Stimulated activated naive B cell treated with anti-CD40 and anti-IgM and Interleukin-4, amounts not matched to agents 10 μg/mL and 1 μg/mL and 100 μg/mL, for 72 hours (primary cell): ENCODE data around the gene TBX10.
A peak's percentile ranks its signal among the peaks of the same experiment; 100 is the strongest.

Source experiments
- ATAC-seq, 2 donors: fragments of 150-1000 bp; cut with Tn5 transposase; replicated peaks; 2 replicates each; pipeline ENCODE4 v1.10.0; 2021; ENCODE audit warnings: moderate library complexity in 1 of 2
- DNase-seq: peaks from one replicate; pipeline ENCODE4 v3.0.0; 2021
- H3K27ac Mint-ChIP-seq: one replicate; pipeline ENCODE4 v1.8.0; 2022; ENCODE audit warnings: mild to moderate bottlenecking, mixed read lengths
- H3K27me3 Mint-ChIP-seq, 2 donors: one replicate each; pipeline ENCODE4 v1.8.0; 2022; ENCODE audit warnings: mixed read lengths in 2 of 2
- H3K36me3 Mint-ChIP-seq, 2 donors: one replicate each; pipeline ENCODE4 v1.8.0; 2022; ENCODE audit warnings: mixed read lengths in 2 of 2, mild to moderate bottlenecking in 1 of 2
- H3K4me1 Mint-ChIP-seq, 2 donors: one replicate each; pipeline ENCODE4 v1.8.0; 2022; ENCODE audit warnings: mixed read lengths in 2 of 2, mild to moderate bottlenecking in 1 of 2
- H3K4me3 Mint-ChIP-seq, 2 donors: one replicate each; pipeline ENCODE4 v1.8.0; 2022; ENCODE audit warnings: mild to moderate bottlenecking in 2 of 2, mixed read lengths in 2 of 2, moderate library complexity in 1 of 2
- H3K9me3 Mint-ChIP-seq, 2 donors: one replicate each; pipeline ENCODE4 v1.8.0; 2022; ENCODE audit warnings: mixed read lengths in 2 of 2, mild to moderate bottlenecking in 1 of 2

Gene TBX10

DNA sequence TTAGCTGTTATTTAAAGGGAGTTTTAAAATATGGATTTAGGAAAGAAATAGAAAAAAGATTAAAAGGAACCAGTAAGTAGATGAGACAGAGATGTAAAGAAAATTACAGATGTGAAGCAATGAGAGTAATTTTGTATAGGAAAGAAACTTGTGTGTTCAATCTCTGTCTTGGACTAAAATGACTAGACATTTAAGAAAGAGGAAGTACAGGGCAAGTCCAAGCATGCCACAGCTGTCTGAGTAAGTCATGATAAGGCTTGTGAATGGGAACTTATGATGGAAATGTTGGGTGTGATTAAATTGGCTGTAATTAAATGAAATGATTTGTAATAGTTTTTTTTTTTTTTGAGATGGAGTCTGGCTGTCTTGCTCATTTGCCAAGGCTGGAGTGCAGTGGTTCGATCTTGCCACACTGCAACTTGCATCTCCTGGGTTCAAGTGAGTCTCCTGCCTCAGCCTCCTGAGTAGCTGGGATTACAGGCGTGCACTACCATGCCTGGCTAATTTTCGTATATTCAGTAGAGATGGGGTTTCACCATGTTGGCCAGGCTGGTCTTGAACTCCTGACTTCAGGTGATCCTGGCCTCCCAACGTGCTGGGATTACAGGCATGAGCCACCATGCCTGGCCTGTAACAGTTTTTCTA, 16.8 kb upstream of the TBX10 start:
- peaks cover 2 to 4% of the 10 kb centered on the region in 2 donors for H3K36me3 Mint-ChIP-seq
- no peaks in the 10 kb centered on the region for H3K27me3 Mint-ChIP-seq
- ATAC-seq, result peak; percentile 62 to 73
- H3K27ac Mint-ChIP-seq, result no peak overlapping the region
- peaks cover 9 to 10% of the 10 kb centered on the region in 2 donors for H3K4me1 Mint-ChIP-seq
- no peak for DNase-seq
- H3K4me3 Mint-ChIP-seq, result no peak overlapping the region
- H3K9me3 Mint-ChIP-seq, result peaks cover 0 to 2% of the 10 kb centered on the region in 2 donors

- no peak for ATAC-seq
Observed at GRCh38 chr11:67654225-67654624, 14.7 kb upstream of the TBX10 start.

DNA sequence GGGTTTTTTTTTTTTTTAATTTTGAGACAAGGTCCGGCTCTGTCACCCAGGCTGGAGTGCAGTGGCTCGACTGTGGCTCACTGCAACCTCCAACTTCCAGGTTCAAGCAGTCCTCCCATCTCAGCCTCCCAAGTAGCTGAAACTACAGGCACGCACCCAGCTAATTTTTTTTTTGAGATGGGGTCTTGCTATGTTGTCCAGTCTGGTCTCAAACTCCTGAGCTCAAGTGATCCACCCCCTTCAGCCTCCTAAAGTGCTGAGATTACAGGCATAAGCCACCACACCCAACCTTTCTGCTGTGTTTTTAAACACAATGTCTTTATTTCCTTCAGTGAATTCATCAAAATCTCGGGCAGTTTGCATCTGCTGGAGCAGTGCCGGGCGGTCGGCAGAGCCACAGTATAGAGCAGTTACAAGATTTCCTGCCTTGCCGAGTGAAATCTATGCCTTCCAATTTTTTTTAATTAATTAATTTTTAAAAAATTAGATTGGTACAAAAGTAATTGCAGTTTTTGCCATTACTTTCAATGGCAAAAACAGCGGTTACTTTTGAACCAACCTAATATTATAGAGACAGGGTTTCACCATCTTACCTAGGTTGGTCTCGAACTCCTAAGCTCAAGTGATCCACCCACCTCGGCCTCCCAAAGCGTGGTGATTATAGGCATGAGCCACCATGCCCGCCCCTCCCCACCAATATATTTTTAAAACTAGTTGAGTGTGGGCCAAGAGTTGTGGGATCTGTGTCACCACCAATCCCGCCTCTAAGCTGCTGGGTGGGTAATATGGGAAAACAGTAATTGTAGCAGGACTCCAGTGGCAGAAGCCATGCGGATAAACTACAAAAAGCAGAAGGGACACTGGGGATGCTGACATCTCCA, 13.6 kb upstream of the TBX10 start:
- ATAC-seq, result no peak
- Mint-ChIP-seq H3K36me3 (peaks cover 2 to 8% of the 10 kb centered on the region in 2 donors), H3K27me3 (no peaks in the 10 kb centered on the region), H3K4me1 (peaks cover 24 to 30% of the 10 kb centered on the region in 2 donors), H3K9me3 (peaks cover 0 to 2% of the 10 kb centered on the region in 2 donors), H3K4me3 (no peak overlapping the region), H3K27ac (no peak overlapping the region)
- no peak for DNase-seq

More at GRCh38 chr11:67654225-67654624, 14.7 kb upstream of the TBX10 start:
- DNase-seq, result no peak
- Mint-ChIP-seq H3K4me3 (no peak overlapping the region), H3K36me3 (peaks cover 2 to 8% of the 10 kb centered on the region in 2 donors), H3K9me3 (peaks cover 0 to 2% of the 10 kb centered on the region in 2 donors), H3K4me1 (peaks cover 22 to 28% of the 10 kb centered on the region in 2 donors), H3K27me3 (no peaks in the 10 kb centered on the region), H3K27ac (no peak overlapping the region)

DNA sequence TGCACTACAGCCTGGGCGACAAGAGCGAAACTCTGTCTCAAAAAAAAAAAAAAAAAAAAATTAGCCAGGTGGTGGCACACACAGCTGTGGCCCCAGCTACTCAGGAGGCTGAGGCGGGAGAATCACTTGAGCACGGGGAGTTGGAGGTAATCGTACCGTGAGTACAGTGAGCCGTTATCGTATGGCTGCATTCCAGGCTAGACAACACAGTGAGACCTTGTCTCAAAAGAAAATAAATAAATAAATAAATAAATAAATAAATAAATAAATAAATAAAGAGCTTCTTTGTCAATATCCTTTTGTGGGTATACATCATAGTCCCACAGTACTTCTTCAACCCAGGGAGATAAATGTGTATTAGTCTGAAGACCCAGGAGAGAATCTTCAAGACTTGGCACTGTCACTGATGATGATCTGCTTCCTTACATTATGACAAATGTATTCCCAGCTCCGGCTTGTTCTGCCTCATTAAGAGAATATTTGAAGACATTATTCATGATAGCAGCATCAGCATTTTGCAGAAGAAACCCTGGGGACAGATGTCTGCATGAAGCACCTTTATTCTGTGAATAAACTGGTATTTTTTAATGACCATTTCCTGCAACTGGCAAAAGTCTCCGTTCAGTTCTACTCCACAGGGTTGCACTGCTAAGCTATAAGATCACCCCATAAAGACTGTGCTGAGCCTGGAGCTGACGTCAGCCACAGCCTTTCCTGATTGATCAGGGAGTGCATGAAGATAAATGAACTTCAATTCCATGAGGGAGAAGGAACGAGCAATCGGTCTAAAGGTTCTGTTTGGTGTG, 12.6 kb upstream of the TBX10 start:
- Mint-ChIP-seq H3K27me3 (no peaks in the 10 kb centered on the region), H3K36me3 (peaks cover 2 to 8% of the 10 kb centered on the region in 2 donors), H3K9me3 (peaks cover 0 to 2% of the 10 kb centered on the region in 2 donors), H3K4me3 (no peak overlapping the region), H3K27ac (no peak overlapping the region), H3K4me1 (peaks cover 30 to 41% of the 10 kb centered on the region in 2 donors)
- ATAC-seq (no peak), DNase-seq (no peak)

- no peak for DNase-seq
- H3K4me1 Mint-ChIP-seq, result peaks cover 47 to 64% of the 10 kb centered on the region in 2 donors
- ATAC-seq, result no peak
Observed at GRCh38 chr11:67649634-67650510, 10.3 kb upstream of the TBX10 start.

DNA sequence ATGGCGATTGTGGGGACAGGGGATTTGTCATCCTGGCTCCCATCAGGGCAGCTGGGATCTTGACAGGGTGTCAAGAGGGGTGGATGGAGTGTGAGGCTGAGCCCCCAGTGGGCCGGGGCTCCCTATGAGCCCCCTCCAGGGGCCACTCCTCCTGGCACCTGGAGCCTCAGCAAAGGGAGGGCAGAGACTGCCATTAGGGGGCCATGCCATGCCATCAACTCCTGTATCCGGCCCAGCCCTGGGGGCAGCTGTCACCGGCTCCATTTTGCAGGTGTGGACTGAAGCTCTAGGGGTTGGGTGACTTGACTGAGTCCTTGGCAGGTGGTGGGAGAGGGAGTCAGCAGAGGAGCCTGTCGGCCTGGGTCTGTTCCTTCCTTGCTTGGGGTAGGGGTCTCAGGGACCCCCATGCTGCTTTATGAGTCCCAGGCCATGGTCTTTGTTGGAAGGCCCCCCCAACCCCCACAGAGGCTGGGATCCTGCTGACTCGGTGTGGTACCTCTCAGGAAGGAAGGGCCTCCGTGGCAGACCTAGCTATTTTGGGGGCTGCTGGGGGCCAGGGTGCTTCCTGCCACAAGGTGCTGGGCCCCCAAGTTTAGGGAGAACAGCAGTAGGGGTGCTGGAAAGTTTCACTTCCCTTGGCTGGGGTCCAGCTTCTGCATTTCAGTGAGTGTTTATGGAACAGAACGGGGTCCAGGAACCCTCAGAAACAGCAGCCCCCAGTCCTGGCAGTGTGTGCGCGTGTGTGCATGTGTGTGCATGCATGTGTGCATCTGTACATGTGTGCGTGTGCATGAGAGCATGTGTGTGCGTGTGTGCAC, 9.4 kb upstream of the TBX10 start:
- Mint-ChIP-seq H3K4me1 (peaks cover 51 to 68% of the 10 kb centered on the region in 2 donors), H3K27me3 (no peaks in the 10 kb centered on the region), H3K36me3 (peaks cover 0 to 3% of the 10 kb centered on the region in 2 donors), H3K9me3 (no peaks in the 10 kb centered on the region), H3K4me3 (peak overlapping the region; percentile 25 to 64), H3K27ac (peak overlapping the region; percentile 80)
- DNase-seq (no peak), ATAC-seq (peak; percentile 13 to 17)

More at GRCh38 chr11:67649634-67650510, 10.3 kb upstream of the TBX10 start:
- Mint-ChIP-seq H3K9me3 (no peaks in the 10 kb centered on the region), H3K36me3 (peaks cover 0 to 3% of the 10 kb centered on the region in 2 donors), H3K4me3 (peak overlapping the region; percentile 79 to 88), H3K27me3 (no peaks in the 10 kb centered on the region), H3K27ac (peak overlapping the region; percentile 94)

- peak; percentile 88 to 90 for ATAC-seq
- Mint-ChIP-seq H3K4me3 (no peak overlapping the region), H3K27ac (peak overlapping the region; percentile 80), H3K4me1 (peaks cover 51 to 68% of the 10 kb centered on the region in 2 donors), H3K27me3 (no peaks in the 10 kb centered on the region), H3K9me3 (no peaks in the 10 kb centered on the region), H3K36me3 (peaks cover 0 to 3% of the 10 kb centered on the region in 2 donors)
- DNase-seq, result peak; percentile 68
Observed at GRCh38 chr11:67648140-67648795, 8.7 kb upstream of the TBX10 start.

- Mint-ChIP-seq H3K4me3 (peak overlapping the region in 1 of 2 donors; percentile 51), H3K4me1 (peaks cover 51 to 68% of the 10 kb centered on the region in 2 donors)
Observed at GRCh38 chr11:67647471-67647870, 7.9 kb upstream of the TBX10 start.

DNA sequence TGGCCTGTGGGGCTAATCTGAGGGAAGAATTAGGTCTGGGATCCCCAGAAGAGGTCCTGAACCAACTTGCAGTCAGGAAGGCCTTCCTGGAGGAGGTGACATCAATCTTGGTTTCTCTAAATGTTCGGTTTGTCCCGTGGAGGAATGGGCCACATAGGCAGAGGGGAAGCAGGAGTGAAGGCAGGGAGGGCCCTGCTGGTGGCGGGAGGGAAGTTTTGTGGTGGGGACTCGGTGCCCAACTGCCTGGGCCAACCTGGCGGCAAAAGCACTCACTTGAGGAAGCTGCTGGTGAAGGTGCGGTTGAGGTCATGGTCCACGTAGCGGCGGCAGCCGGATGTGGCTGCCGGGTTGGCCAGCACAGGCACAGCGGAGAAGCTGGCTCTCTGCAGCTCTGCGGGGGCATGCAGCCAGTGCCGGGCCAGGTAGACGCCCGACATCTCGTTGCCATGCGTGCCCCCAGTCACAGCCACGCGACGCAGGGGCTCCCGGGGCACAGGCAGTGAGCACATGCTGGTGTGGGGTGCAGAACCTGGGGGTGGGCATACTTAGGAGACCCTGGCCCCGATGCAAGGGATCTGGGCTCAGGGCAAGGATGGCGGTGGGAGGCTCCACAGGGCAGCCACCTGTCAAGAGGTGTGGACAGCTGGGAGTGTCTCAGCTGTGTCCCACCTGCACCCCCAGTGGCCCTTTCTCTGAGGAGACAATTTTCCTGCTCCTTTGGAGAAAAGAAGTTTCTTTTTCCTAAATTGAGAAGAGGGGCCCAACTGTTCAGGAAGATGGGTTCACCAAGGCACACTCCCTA, 7.2 kb upstream of the TBX10 start:
- peak overlapping the region; percentile 57 to 59 for H3K4me3 Mint-ChIP-seq
- H3K4me1 Mint-ChIP-seq, result peaks cover 53 to 68% of the 10 kb centered on the region in 2 donors
- H3K9me3 Mint-ChIP-seq, result no peaks in the 10 kb centered on the region
- H3K27me3 Mint-ChIP-seq, result no peaks in the 10 kb centered on the region
- peak overlapping the region; percentile 70 for H3K27ac Mint-ChIP-seq
- H3K36me3 Mint-ChIP-seq, result peaks cover 0 to 3% of the 10 kb centered on the region in 2 donors
- peak; percentile 61 for DNase-seq
- ATAC-seq, result peak; percentile 50 to 63

More at GRCh38 chr11:67647471-67647870, 7.9 kb upstream of the TBX10 start:
- H3K27me3 Mint-ChIP-seq, result no peaks in the 10 kb centered on the region
- H3K27ac Mint-ChIP-seq, result no peak overlapping the region
- H3K36me3 Mint-ChIP-seq, result peaks cover 0 to 3% of the 10 kb centered on the region in 2 donors
- DNase-seq (no peak), ATAC-seq (no peak)
- no peaks in the 10 kb centered on the region for H3K9me3 Mint-ChIP-seq

GRCh38 chr11:67645521-67646461, 6.2 kb upstream of the TBX10 start:
- Mint-ChIP-seq H3K9me3 (no peaks in the 10 kb centered on the region), H3K4me1 (peaks cover 53 to 63% of the 10 kb centered on the region in 2 donors), H3K36me3 (peaks cover 0 to 3% of the 10 kb centered on the region in 2 donors), H3K27me3 (no peaks in the 10 kb centered on the region), H3K4me3 (no peak overlapping the region), H3K27ac (peak overlapping the region; percentile 47)
- ATAC-seq (peak in 1 of 2 donors; percentile 16), DNase-seq (no peak)
